Tibial nerve (tissue), 4 donors: ENCODE data around the gene SCAF11. TPM values are rescaled to one million over a fixed set of nuclear protein-coding genes. Genes with fewer than 3 reads are reported as not detected.

Experiments used
- DNase-seq, 2 donors: peaks; one replicate each; pipeline ENCODE4 v3.0.0-alpha.2; 2019; ENCODE audit warnings: low spot score in 2 of 2
- H3K27ac ChIP-seq, 4 donors: fragments of 200-600 bp; sonication (generic) in 3 of 4; one replicate each; pipeline ENCODE4 v1.5.1; 2017 to 2019; ENCODE audit warnings: mild to moderate bottlenecking in 1 of 4
- H3K27me3 ChIP-seq, 2 donors: fragments of 200-600 bp; sonication (generic) in 1 of 2; one replicate each; pipeline versions ENCODE4 v1.5.1 to v1.6.0; 2017 to 2019
- H3K36me3 ChIP-seq, 3 donors: fragments of 200-600 bp; sonication (generic); one replicate each; pipeline ENCODE4 v1.5.1; 2018 to 2019
- H3K4me1 ChIP-seq, 4 donors: fragments of 200-600 bp; sonication (generic) in 3 of 4; one replicate each; pipeline ENCODE4 v1.5.1; 2017 to 2019
- H3K4me3 ChIP-seq, 4 donors: fragments of 200-600 bp; sonication (generic) in 3 of 4; one replicate each; pipeline ENCODE4 v1.5.1; 2017 to 2019; ENCODE audit warnings: mild to moderate bottlenecking in 1 of 4, moderate library complexity in 1 of 4
- H3K9me3 ChIP-seq, 4 donors: fragments of 200-600 bp; sonication (generic) in 3 of 4; one replicate each; pipeline ENCODE4 v1.5.1; 2017 to 2019
- EP300 ChIP-seq, 2 donors: sonication (generic); formaldehyde crosslinking; IDR thresholded peaks; one replicate each; pipeline ENCODE4 v1.6.1; 2017; ENCODE audit warnings: antibody characterized with exemption in 2 of 2, mild to moderate bottlenecking in 1 of 2
- POLR2A ChIP-seq, 2 donors: fragments of 450-650 bp; IDR thresholded peaks; one replicate each; pipeline ENCODE4 v1.6.1; 2017; ENCODE audit warnings: antibody characterized with exemption in 2 of 2, mild to moderate bottlenecking in 2 of 2, moderate library complexity in 2 of 2
- WGBS, 2 donors: methylation state at CpG; one replicate each; pipeline ENCODE4 v1.1.5; 2018; 5-methylcytosine and 5-hydroxymethylcytosine counted together
- small RNA-seq: library from RNA; depleted of rRNA; stranded (forward); fragments of <200 nt; gene quantifications from one replicate; pipeline ENCODE3, GENCODE V24; 2016
- total RNA-seq, 4 donors: library from RNA; depleted of rRNA; stranded (reverse); fragments of >200 nt; gene quantifications; one replicate each; pipeline ENCODE4 v1.1.0, GENCODE V29; 2016
- TF ChIP-seq, protein P1 (sequence below), 5 experiments: fragments of 200-600 bp in 3 of 5; fragments of 450-650 bp in 2 of 5; sonication (generic) in 3 of 5; IDR thresholded peaks; one replicate each; pipeline ENCODE4 v1.5.1; 2016 to 2019; ENCODE audit warnings: antibody characterized with exemption in 5 of 5, mild to moderate bottlenecking in 3 of 5, moderate library complexity in 2 of 5

Gene SCAF11
- total RNA-seq, 4 donors from 2014 or later, result 114 to 169 (median 144) TPM

DNA sequence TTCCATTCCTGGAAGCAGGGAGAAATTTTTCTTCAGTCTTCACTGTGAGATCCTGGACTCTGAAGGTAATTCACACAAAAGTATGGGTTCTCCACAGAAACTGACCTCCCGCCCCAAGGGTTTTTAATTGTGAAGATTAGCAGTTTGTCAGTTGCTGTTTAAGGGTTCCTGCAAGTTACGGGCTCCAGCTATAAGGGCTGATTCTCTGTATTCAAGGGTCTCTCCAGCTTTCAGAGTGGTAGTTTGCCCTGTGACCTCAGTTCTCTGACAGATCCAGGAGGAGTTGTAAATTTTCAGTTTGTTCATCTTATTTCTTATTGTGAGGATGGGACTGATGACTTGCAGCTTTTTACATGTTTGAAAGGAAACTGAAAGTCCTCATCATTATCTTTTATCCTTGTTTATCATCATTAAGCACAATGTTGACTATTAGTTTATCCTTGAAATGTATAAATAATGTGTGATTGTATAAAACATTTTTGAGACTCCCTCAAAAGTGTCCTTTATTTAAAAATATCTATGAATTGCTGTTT, 110.9 kb downstream of the SCAF11 start:
- H3K9me3 ChIP-seq, result no peaks in the 10 kb centered on the region
- DNase-seq, result no peak
- WGBS, 2 donors, result 87 to 91% methylated on average over 2 of the region's 2 CpGs
- TF ChIP-seq EP300 (IDR thresholded peaks at IDR 0.05) (no peak), POLR2A (IDR thresholded peaks at IDR 0.05) (no peak)
- TF ChIP-seq, protein P1, sequence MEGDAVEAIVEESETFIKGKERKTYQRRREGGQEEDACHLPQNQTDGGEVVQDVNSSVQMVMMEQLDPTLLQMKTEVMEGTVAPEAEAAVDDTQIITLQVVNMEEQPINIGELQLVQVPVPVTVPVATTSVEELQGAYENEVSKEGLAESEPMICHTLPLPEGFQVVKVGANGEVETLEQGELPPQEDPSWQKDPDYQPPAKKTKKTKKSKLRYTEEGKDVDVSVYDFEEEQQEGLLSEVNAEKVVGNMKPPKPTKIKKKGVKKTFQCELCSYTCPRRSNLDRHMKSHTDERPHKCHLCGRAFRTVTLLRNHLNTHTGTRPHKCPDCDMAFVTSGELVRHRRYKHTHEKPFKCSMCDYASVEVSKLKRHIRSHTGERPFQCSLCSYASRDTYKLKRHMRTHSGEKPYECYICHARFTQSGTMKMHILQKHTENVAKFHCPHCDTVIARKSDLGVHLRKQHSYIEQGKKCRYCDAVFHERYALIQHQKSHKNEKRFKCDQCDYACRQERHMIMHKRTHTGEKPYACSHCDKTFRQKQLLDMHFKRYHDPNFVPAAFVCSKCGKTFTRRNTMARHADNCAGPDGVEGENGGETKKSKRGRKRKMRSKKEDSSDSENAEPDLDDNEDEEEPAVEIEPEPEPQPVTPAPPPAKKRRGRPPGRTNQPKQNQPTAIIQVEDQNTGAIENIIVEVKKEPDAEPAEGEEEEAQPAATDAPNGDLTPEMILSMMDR (IDR thresholded peaks at IDR 0.05), result no peak
- peaks cover 0 to 47% (median 0%) of the 10 kb centered on the region in 3 donors for H3K36me3 ChIP-seq
- H3K4me1 ChIP-seq, result peaks cover 0 to 11% (median 0%) of the 10 kb centered on the region in 4 donors
- no peak overlapping the region for H3K4me3 ChIP-seq
- H3K27me3 ChIP-seq, result no peaks in the 10 kb centered on the region
- H3K27ac ChIP-seq, result no peak overlapping the region

DNA sequence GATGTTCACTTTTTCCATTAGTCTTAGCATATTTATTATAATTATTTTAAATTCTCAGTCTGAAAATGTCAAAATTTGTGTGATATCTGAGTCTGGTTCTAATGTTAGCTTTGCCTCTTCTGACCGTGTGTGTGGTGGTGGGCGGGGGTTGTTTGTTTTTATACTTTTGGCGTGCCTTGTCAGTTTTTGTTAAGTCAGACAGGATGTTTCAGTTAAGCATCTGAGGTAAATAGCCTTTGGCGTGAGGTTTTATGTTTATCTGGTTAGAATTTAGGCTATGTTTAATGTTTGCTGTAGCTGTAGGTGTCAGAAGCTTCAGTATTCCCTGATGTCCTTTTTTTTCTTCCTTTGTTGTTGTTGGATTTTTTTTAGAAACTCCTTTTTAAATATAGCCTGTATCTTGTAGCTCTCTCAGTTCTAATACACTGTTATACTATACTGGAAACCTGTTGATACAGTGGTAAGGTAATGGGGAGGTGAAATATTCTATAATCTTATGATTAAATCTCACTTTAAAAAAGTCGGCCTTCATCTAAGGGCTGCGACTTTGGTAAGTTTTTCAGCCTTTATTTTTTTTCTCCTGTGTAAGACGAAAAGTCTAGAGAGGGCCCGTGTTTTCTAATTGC, 111.6 kb downstream of the SCAF11 start:
- WGBS, 2 donors, result 48 to 49% methylated on average over 8 of the region's 8 CpGs
- no peak for DNase-seq
- H3K4me1 ChIP-seq, result peaks cover 0 to 11% (median 0%) of the 10 kb centered on the region in 4 donors
- TF ChIP-seq POLR2A (IDR thresholded peaks at IDR 0.05) (no peak), EP300 (IDR thresholded peaks at IDR 0.05) (no peak)
- TF ChIP-seq, protein P1 (IDR thresholded peaks at IDR 0.05), result no peak
- no peaks in the 10 kb centered on the region for H3K9me3 ChIP-seq
- no peak overlapping the region for H3K4me3 ChIP-seq
- no peak overlapping the region for H3K27ac ChIP-seq
- H3K27me3 ChIP-seq, result no peaks in the 10 kb centered on the region
- peaks cover 0 to 53% (median 0%) of the 10 kb centered on the region in 3 donors for H3K36me3 ChIP-seq

DNA sequence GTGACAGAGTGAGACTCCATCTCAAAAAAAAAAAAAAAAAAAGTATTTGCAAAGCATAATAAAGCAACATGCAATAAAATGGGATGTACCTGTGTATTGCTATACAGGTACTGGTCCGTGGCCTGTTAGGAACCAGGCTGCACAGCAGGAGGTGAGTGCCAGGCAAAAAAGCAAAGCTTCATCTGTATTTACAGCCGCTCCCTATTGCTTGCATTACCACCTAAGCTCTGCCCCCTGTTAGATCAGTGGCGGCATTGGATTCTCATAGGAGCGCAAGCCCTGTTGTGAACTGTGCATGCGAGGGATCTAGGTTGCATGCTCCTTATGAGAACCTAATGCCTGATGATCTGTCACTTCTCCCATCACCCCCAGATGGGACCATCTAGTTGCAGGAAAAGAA, 113.3 kb downstream of the SCAF11 start:
- Histone ChIP-seq H3K27me3 (no peaks in the 10 kb centered on the region), H3K36me3 (peaks cover 0 to 68% (median 3%) of the 10 kb centered on the region in 3 donors), H3K27ac (no peak overlapping the region), H3K9me3 (no peaks in the 10 kb centered on the region), H3K4me1 (peaks cover 0 to 11% (median 0%) of the 10 kb centered on the region in 4 donors), H3K4me3 (no peak overlapping the region)
- no peak for DNase-seq
- 96 to 97% methylated on average over 5 of the region's 5 CpGs for WGBS, 2 donors
- TF ChIP-seq EP300 (IDR thresholded peaks at IDR 0.05) (no peak), POLR2A (IDR thresholded peaks at IDR 0.05) (no peak)
- TF ChIP-seq, protein P1 (IDR thresholded peaks at IDR 0.05), result no peak

DNA sequence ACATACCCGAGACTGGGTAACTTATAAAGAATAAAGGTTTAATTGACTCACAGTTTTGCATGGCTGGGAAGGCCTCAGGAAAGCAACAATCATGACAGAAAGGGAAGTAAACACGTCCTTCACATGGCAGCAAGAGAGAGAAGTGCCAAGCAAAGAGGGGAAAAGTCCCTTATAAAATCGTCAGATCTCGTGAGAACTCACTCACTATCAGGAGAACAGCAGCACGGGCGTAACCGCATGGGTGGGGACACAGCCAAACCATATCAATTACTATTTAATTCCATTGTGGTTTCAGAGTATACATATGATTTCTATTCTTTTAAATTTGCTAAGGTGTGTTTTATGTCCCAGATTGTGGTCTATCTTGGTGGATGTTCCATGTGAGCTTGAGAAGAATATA, 117.9 kb downstream of the SCAF11 start:
- no peak overlapping the region for H3K27ac ChIP-seq
- no peaks in the 10 kb centered on the region for H3K4me1 ChIP-seq
- no peak overlapping the region for H3K4me3 ChIP-seq
- H3K36me3 ChIP-seq, result peaks cover 0 to 81% (median 3%) of the 10 kb centered on the region in 3 donors
- WGBS, 2 donors, result 87 to 88% methylated on average over 7 of the region's 7 CpGs
- H3K27me3 ChIP-seq, result no peaks in the 10 kb centered on the region
- DNase-seq, result no peak
- H3K9me3 ChIP-seq, result no peaks in the 10 kb centered on the region
- TF ChIP-seq EP300 (IDR thresholded peaks at IDR 0.05) (no peak), POLR2A (IDR thresholded peaks at IDR 0.05) (no peak)
- TF ChIP-seq, protein P1 (IDR thresholded peaks at IDR 0.05), result no peak

Small RNA genes lying within 50 kb of the gene (small RNA-seq; reads per million reads assigned to genes)
- gene RN7SL246P, result not detected
